CD4-positive, CD25-positive, alpha-beta regulatory T cell (primary cell): ENCODE data around the gene GALNT13. TPM values are rescaled to one million over a fixed set of nuclear protein-coding genes. Genes with fewer than 3 reads are reported as not detected.
A peak's percentile ranks its signal among the peaks of the same experiment; 100 is the strongest.

ENCODE experiments used
- ATAC-seq, 2 donors: fragments of 150-1000 bp; cut with Tn5 transposase; one replicate each; pipeline ENCODE4 v1.10.0; 2021; ENCODE audit warnings: low read depth in 2 of 2, moderate number of reproducible peaks in 2 of 2, moderate library complexity in 1 of 2
- DNase-seq, 3 donors: peaks; one replicate each; pipeline versions ENCODE4 v3.0.0 to v3.0.0-alpha.2; 2012 to 2022; ENCODE audit warnings: mixed read lengths in 1 of 3
- H3K27ac ChIP-seq: one replicate; pipeline ENCODE4 v1.7.0; 2013; ENCODE audit warnings: mild to moderate bottlenecking, low read length; ENCODE audit not compliant: insufficient read depth, poor library complexity, severe bottlenecking
- H3K27me3 ChIP-seq: one replicate; pipeline ENCODE4 v1.7.0; 2013; ENCODE audit warnings: low read length; ENCODE audit not compliant: control insufficient read depth, insufficient read depth
- H3K36me3 ChIP-seq: one replicate; pipeline ENCODE4 v1.7.0; 2013; ENCODE audit warnings: mild to moderate bottlenecking, low read length, moderate library complexity; ENCODE audit not compliant: control insufficient read depth, insufficient read depth
- H3K4me1 ChIP-seq: 2 replicates; pipeline ENCODE4 v1.7.0; 2013; ENCODE audit warnings: mild to moderate bottlenecking, low read length; ENCODE audit not compliant: insufficient read depth, control insufficient read depth, poor library complexity, severe bottlenecking
- H3K4me3 ChIP-seq: one replicate; pipeline ENCODE4 v1.7.0; 2013; ENCODE audit warnings: low read depth, mild to moderate bottlenecking, low read length, moderate library complexity
- H3K9me3 ChIP-seq, 2 experiments: 1 replicate in 1 of 2; 2 replicates in 1 of 2; pipeline ENCODE4 v1.7.0; 2013; ENCODE audit warnings: low read length in 2 of 2, mild to moderate bottlenecking in 1 of 2, moderate library complexity in 1 of 2; ENCODE audit not compliant: control insufficient read depth in 2 of 2
- H3K27ac Mint-ChIP-seq, 3 donors: one replicate each; pipeline ENCODE4 v1.8.0; 2020 to 2022; ENCODE audit warnings: mild to moderate bottlenecking in 3 of 3, mixed read lengths in 3 of 3, moderate library complexity in 2 of 3
- H3K27me3 Mint-ChIP-seq: one replicate; pipeline ENCODE4 v1.8.0; 2022; ENCODE audit warnings: mild to moderate bottlenecking, mixed read lengths
- H3K36me3 Mint-ChIP-seq: one replicate; pipeline ENCODE4 v1.8.0; 2020; ENCODE audit warnings: mixed read lengths
- H3K4me1 Mint-ChIP-seq, 4 donors: one replicate each; pipeline ENCODE4 v1.8.0; 2020 to 2022; ENCODE audit warnings: mixed read lengths in 4 of 4, mild to moderate bottlenecking in 1 of 4
- H3K4me3 Mint-ChIP-seq, 4 donors: one replicate each; pipeline ENCODE4 v1.8.0; 2020 to 2022; ENCODE audit warnings: mild to moderate bottlenecking in 4 of 4, mixed read lengths in 4 of 4, moderate library complexity in 3 of 4
- H3K9me3 Mint-ChIP-seq, 7 donors: one replicate each; pipeline ENCODE4 v1.8.0; 2020 to 2022; ENCODE audit warnings: mixed read lengths in 7 of 7, mild to moderate bottlenecking in 3 of 7, moderate library complexity in 2 of 7
- polyA plus RNA-seq, 4 donors: library from polyadenylated mRNA; unstranded; fragments of 300-500 nt; fragmentation: Illumina TruSeq; gene quantifications; one replicate each; pipeline ENCODE4 v1.2.3, GENCODE V29; 2021
- total RNA-seq: library from RNA; stranded (reverse); gene quantifications from one replicate; pipeline ENCODE4 v1.2.3, GENCODE V29; 2022

GALNT13 gene
- total and polyA plus RNA-seq, 5 donors from 2014 or later = 0.09 TPM; not detected in 4

DNA sequence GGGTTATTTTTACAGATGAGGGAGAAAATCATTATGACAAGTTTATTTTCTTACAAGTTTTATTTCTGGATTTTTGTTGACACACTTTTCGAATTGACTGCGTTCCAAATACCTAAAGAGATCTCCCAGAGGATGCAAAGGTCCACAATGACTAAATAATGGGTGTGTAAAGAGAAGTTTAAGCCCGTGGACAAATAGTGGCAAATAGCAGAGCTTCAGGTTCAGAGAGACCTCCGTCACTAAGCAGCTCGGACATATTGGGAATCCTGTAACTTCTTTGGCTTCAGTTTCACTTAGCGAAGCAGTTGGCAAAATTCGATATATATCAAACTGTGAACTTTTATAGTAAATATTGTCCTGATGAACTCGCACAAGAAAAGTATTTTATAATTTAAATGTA lies 556.3 kb downstream of the GALNT13 start:
- H3K4me3 Mint-ChIP-seq = no peak overlapping the region
- Histone ChIP-seq H3K9me3 (no peaks in the 10 kb centered on the region), H3K27me3 (no peaks in the 10 kb centered on the region), H3K27ac (no peak overlapping the region), H3K4me1 (no peaks in the 10 kb centered on the region), H3K36me3 (no peaks in the 10 kb centered on the region), H3K4me3 (no peak overlapping the region)
- no peak overlapping the region for H3K27ac Mint-ChIP-seq
- DNase-seq (no peak), ATAC-seq (no peak)
- no peaks in the 10 kb centered on the region for H3K36me3 Mint-ChIP-seq
- no peaks in the 10 kb centered on the region for H3K27me3 Mint-ChIP-seq
- peaks cover 0 to 5% (median 0%) of the 10 kb centered on the region in 4 donors for H3K4me1 Mint-ChIP-seq
- peaks cover 0 to 23% (median 7%) of the 10 kb centered on the region in 7 donors for H3K9me3 Mint-ChIP-seq

DNA sequence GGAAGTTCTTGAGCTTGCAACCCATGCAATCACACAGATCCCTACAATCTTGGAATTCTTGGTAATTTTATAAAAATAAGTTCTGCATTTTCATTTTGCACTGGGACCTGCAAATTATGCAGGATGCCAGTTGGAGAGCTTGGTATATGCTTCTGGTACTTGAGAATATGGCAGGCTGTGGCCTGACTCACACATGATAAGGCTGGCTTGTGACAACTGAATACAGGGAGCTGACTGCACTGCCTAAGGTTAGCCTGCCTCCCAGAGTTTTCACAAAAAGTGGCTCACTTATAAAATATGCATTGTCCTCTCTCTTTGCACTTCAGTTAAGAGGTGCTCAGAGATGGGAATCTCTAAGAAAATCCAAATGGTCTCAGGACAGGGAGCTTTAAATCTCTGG lies 561.3 kb downstream of the GALNT13 start:
- DNase-seq = no peak
- no peak overlapping the region for H3K4me3 Mint-ChIP-seq
- H3K4me1 Mint-ChIP-seq = peaks cover 0 to 5% (median 0%) of the 10 kb centered on the region in 4 donors

DNA sequence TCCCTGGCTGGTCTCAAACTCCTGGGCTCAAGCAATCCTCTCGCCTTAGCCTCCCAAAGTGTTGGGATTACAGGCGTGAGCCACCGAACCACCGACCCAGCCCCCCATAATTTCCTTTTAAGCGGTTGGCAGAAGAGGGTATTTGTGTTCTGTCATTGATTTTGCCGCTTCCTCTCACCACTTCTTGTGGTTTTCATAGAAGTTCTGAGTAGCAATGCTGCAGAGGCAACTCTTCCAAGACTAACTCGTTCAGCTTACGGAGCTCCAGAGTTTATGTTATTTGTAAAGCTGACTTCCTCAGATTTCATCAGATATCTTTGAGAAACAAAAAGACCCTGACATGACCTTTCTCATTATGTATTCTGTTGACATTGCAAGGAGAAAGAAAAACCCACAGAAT lies 565.4 kb downstream of the GALNT13 start:
- DNase-seq (no peak), ATAC-seq (no peak)
- Mint-ChIP-seq H3K36me3 (no peaks in the 10 kb centered on the region), H3K27ac (peak overlapping the region; percentile 47 to 83 (median 73)), H3K4me3 (peak overlapping the region in 2 of 4 donors; percentile 24 to 39), H3K9me3 (peaks cover 0 to 7% (median 3%) of the 10 kb centered on the region in 7 donors), H3K4me1 (no peaks in the 10 kb centered on the region), H3K27me3 (no peaks in the 10 kb centered on the region)
- Histone ChIP-seq H3K4me3 (no peak overlapping the region), H3K4me1 (no peaks in the 10 kb centered on the region), H3K9me3 (no peaks in the 10 kb centered on the region), H3K36me3 (no peaks in the 10 kb centered on the region), H3K27me3 (no peaks in the 10 kb centered on the region), H3K27ac (no peak overlapping the region)

More for the DNA sequence above, 561.3 kb downstream of the GALNT13 start:
- Histone ChIP-seq H3K27me3 (no peaks in the 10 kb centered on the region), H3K4me1 (no peaks in the 10 kb centered on the region), H3K27ac (no peak overlapping the region), H3K36me3 (no peaks in the 10 kb centered on the region), H3K4me3 (no peak overlapping the region), H3K9me3 (no peaks in the 10 kb centered on the region)
- no peak overlapping the region for H3K27ac Mint-ChIP-seq
- H3K27me3 Mint-ChIP-seq = no peaks in the 10 kb centered on the region
- peaks cover 0 to 12% (median 4%) of the 10 kb centered on the region in 7 donors for H3K9me3 Mint-ChIP-seq
- ATAC-seq = no peak
- H3K36me3 Mint-ChIP-seq = no peaks in the 10 kb centered on the region

DNA sequence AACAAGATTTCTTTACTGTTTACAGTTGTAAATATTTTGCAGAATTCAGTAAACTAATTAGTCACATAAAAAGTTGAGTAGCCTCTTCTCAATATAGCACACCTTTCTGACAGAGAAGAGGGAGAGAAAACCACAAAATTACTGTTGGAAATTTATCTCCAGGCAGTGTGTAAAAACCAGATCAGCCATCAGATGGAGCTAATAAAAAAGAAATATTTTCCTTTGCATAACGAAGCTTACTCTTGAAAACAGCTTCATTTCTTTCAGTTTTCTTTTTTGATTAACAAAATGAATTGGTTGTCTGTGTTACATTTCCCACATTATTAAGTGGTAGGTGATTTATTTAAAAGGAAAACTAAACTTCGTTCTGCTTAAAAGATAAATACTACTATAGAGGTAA lies 567.4 kb downstream of the GALNT13 start:
- ATAC-seq (no peak), DNase-seq (no peak)
- H3K9me3 ChIP-seq = no peaks in the 10 kb centered on the region
- no peaks in the 10 kb centered on the region for H3K27me3 ChIP-seq
- Mint-ChIP-seq H3K4me3 (no peak overlapping the region), H3K27me3 (no peaks in the 10 kb centered on the region), H3K4me1 (no peaks in the 10 kb centered on the region), H3K9me3 (peaks cover 0 to 5% (median 0%) of the 10 kb centered on the region in 7 donors), H3K36me3 (no peaks in the 10 kb centered on the region), H3K27ac (no peak overlapping the region)
- no peak overlapping the region for H3K27ac ChIP-seq
- no peaks in the 10 kb centered on the region for H3K36me3 ChIP-seq
- no peak overlapping the region for H3K4me3 ChIP-seq
- H3K4me1 ChIP-seq = no peaks in the 10 kb centered on the region

DNA sequence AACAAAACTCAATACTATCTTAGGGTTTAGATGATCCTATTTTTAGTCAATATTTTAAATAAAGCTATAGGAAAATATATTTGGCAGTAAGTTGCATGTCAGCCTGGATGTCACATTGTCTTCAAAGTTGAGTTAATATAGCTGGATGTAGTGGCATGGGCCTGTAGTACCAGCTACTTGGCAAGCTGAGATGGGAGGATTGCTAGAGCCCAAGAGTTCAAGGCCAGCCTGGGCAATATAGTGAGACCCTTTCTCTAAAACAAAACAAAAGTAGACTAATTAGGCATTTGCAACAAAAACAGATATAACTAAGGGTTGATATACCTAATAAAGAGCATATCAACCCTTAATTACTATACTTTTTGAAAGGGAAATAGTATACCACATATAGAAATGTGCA lies 572.2 kb downstream of the GALNT13 start:
- no peak overlapping the region for H3K27ac ChIP-seq
- H3K4me1 ChIP-seq = no peaks in the 10 kb centered on the region
- no peaks in the 10 kb centered on the region for H3K27me3 Mint-ChIP-seq
- H3K36me3 Mint-ChIP-seq = no peaks in the 10 kb centered on the region
- no peaks in the 10 kb centered on the region for H3K36me3 ChIP-seq
- H3K4me1 Mint-ChIP-seq = no peaks in the 10 kb centered on the region
- H3K9me3 ChIP-seq = no peaks in the 10 kb centered on the region
- DNase-seq (no peak), ATAC-seq (no peak)
- no peak overlapping the region for H3K4me3 Mint-ChIP-seq
- peaks cover 0 to 4% (median 0%) of the 10 kb centered on the region in 7 donors for H3K9me3 Mint-ChIP-seq
- no peak overlapping the region for H3K27ac Mint-ChIP-seq
- no peaks in the 10 kb centered on the region for H3K27me3 ChIP-seq
- no peak overlapping the region for H3K4me3 ChIP-seq

DNA sequence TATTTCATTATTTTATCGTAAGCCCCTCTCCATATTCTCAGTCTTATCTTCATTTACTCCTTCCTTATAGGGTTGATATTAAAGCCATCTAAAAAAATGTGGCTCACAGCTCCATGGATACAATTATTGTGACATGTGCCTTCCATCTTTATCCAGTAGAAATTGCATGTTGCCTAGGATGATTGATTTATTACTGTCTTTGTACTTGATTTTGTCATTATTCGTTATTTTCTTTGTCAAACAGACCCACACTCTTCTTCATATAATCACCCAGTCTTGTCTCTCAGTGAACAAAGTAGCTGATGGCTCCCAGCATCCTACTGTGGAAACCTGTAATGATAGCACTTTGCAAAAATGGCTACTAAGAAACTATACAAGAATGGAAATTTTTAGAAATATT lies 574.6 kb downstream of the GALNT13 start:
- Mint-ChIP-seq H3K27me3 (no peaks in the 10 kb centered on the region), H3K4me1 (no peaks in the 10 kb centered on the region), H3K27ac (peak overlapping the region in 1 of 3 donors; percentile 52), H3K36me3 (no peaks in the 10 kb centered on the region), H3K9me3 (peaks cover 0 to 4% (median 0%) of the 10 kb centered on the region in 7 donors), H3K4me3 (no peak overlapping the region)
- H3K36me3 ChIP-seq = no peaks in the 10 kb centered on the region
- ATAC-seq (no peak), DNase-seq (no peak)
- no peaks in the 10 kb centered on the region for H3K4me1 ChIP-seq
- no peaks in the 10 kb centered on the region for H3K9me3 ChIP-seq
- H3K27me3 ChIP-seq = no peaks in the 10 kb centered on the region
- H3K27ac ChIP-seq = no peak overlapping the region
- no peak overlapping the region for H3K4me3 ChIP-seq

DNA sequence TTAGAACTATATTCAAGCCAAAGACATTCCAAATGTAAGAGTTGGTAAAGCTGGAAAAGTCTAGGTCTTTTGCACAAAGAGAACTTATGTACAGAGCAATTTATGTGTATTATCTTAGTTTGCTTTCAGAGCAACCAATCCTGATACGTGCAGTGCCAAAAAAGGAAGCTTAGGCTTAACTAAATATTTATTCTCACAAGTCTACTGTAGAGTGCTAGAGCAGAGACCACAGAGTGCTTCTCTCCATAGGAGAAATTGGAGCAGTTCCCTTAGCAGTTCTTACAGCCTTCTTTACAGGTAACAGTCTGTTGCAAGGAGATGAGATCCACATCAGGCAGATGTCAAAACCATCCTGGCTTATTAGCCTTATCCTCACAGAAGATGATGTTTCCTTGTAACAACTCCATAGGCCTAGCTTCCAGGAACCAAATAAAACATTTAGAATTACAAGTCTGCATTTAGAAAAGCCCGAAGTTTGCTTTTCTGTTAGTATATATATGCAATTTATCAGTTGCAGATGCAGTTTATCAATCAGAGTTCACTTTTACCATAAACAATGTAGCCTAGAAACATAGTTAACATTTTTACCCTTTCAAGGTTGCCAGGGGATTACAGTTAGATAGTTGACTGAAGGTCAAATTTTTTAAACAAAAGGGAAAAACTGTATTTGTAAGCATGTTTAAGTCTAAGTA lies 576.2 kb downstream of the GALNT13 start:
- Mint-ChIP-seq H3K27me3 (no peaks in the 10 kb centered on the region), H3K36me3 (no peaks in the 10 kb centered on the region), H3K9me3 (peaks cover 0 to 4% (median 0%) of the 10 kb centered on the region in 7 donors), H3K4me3 (no peak overlapping the region), H3K4me1 (no peaks in the 10 kb centered on the region), H3K27ac (no peak overlapping the region)
- no peaks in the 10 kb centered on the region for H3K4me1 ChIP-seq
- no peaks in the 10 kb centered on the region for H3K9me3 ChIP-seq
- ATAC-seq (no peak), DNase-seq (no peak)
- no peak overlapping the region for H3K4me3 ChIP-seq
- H3K27me3 ChIP-seq = no peaks in the 10 kb centered on the region
- H3K36me3 ChIP-seq = no peaks in the 10 kb centered on the region
- H3K27ac ChIP-seq = no peak overlapping the region
